ENCODE results near the gene LDB3.

DNA sequence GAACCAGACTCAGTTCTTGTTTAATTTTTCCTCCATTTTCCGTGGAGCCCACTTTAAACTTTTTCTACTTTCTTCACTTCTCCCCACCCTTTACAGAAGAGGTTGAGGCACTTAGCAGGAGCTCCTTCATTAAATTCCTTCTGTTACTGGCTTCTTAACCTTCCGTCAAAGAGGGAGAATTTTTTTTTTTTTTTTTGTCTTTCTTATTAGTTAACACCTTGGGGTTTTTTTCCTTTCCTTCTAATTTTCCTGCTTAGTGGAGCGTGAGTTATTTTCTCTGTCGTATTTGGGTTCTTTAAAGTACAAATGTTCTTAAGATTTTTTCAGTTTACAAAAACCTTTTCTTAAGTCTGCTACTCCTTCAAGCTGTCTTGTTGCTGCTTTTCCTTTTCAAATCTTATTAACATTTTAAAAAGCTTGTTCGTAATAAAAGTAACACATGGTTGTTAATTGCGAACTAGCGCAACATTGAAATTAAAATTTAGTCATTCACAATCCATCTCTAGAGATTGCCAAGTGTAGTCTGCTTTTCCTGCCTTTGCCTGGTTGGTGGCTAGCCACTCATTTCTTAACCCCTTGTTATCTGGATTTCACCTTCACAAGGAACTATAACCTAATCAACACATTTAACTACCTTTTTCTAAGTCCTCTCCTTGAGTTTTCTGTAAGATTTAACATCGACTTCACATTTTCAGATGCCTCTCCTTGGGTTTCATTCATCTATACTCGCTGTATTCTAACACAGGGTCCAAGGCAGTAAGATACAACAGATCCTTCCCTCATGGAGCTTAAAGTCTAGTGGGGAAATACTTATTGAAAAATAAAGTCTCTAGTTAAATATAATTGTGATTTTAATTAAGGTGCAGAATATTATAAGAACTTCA, 90.1 kb downstream of the LDB3 start:
- TF ChIP-seq ZNF239 (tag by site-specific recombination; IDR thresholded peaks at IDR 0.05) = no peak
- TF ChIP-seq, protein P1, sequence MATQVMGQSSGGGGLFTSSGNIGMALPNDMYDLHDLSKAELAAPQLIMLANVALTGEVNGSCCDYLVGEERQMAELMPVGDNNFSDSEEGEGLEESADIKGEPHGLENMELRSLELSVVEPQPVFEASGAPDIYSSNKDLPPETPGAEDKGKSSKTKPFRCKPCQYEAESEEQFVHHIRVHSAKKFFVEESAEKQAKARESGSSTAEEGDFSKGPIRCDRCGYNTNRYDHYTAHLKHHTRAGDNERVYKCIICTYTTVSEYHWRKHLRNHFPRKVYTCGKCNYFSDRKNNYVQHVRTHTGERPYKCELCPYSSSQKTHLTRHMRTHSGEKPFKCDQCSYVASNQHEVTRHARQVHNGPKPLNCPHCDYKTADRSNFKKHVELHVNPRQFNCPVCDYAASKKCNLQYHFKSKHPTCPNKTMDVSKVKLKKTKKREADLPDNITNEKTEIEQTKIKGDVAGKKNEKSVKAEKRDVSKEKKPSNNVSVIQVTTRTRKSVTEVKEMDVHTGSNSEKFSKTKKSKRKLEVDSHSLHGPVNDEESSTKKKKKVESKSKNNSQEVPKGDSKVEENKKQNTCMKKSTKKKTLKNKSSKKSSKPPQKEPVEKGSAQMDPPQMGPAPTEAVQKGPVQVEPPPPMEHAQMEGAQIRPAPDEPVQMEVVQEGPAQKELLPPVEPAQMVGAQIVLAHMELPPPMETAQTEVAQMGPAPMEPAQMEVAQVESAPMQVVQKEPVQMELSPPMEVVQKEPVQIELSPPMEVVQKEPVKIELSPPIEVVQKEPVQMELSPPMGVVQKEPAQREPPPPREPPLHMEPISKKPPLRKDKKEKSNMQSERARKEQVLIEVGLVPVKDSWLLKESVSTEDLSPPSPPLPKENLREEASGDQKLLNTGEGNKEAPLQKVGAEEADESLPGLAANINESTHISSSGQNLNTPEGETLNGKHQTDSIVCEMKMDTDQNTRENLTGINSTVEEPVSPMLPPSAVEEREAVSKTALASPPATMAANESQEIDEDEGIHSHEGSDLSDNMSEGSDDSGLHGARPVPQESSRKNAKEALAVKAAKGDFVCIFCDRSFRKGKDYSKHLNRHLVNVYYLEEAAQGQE (tag by site-specific recombination; IDR thresholded peaks at IDR 0.05) = 0 out of 2 replicates have a peak, but pooled peaks have one; percentile 12
